Upper lobe of left lung (tissue), 4 donors: ENCODE data around the gene PLEKHA8.

ENCODE experiments used
- CTCF ChIP-seq, 6 experiments: fragments of 450-650 bp in 4 of 6; fragments of 200-600 bp in 2 of 6; sonication (generic) in 2 of 6; IDR thresholded peaks; one replicate each; pipeline ENCODE4 v1.5.1; 2016 to 2019; ENCODE audit warnings: antibody characterized with exemption in 6 of 6
- EP300 ChIP-seq, 4 donors: sonication (generic); formaldehyde crosslinking; IDR thresholded peaks; one replicate each; pipeline ENCODE4 v1.5.1; 2017; ENCODE audit warnings: antibody characterized with exemption in 4 of 4, control low read depth in 2 of 4
- POLR2A ChIP-seq, 4 donors: fragments of 450-650 bp; IDR thresholded peaks; one replicate each; pipeline ENCODE4 v1.5.1; 2016 to 2017; ENCODE audit warnings: antibody characterized with exemption in 4 of 4, mild to moderate bottlenecking in 2 of 4
- POLR2AphosphoS5 ChIP-seq, 2 donors: sonication (generic); formaldehyde crosslinking; IDR thresholded peaks; one replicate each; pipeline ENCODE4 v1.5.1; 2017; ENCODE audit warnings: antibody characterized with exemption in 2 of 2

- TF ChIP-seq EP300 (IDR thresholded peaks at IDR 0.05) (peak in 1 of 4 donors; percentile 48), CTCF (IDR thresholded peaks at IDR 0.05) (no peak), POLR2AphosphoS5 (IDR thresholded peaks at IDR 0.05) (peak; percentile 75 to 87), POLR2A (IDR thresholded peaks at IDR 0.05) (no peak)
Measured at GRCh38 chr7:30173058-30173897, 145.1 kb downstream of the PLEKHA8 start.
